SKM-1 (cell line): ENCODE measurements around the gene CNPY3.
"Not testable (repeated sequence)": the region's sequence is repeated elsewhere in the genome, so short reads cannot be mapped to it uniquely, and the experiment has no call there.

ENCODE experiments used
- DNase-seq: peaks from one replicate; lab custom pipeline; 2025; ENCODE audit not compliant: unreplicated experiment; lab: John Stamatoyannopoulos, UW

Gene CNPY3

DNA sequence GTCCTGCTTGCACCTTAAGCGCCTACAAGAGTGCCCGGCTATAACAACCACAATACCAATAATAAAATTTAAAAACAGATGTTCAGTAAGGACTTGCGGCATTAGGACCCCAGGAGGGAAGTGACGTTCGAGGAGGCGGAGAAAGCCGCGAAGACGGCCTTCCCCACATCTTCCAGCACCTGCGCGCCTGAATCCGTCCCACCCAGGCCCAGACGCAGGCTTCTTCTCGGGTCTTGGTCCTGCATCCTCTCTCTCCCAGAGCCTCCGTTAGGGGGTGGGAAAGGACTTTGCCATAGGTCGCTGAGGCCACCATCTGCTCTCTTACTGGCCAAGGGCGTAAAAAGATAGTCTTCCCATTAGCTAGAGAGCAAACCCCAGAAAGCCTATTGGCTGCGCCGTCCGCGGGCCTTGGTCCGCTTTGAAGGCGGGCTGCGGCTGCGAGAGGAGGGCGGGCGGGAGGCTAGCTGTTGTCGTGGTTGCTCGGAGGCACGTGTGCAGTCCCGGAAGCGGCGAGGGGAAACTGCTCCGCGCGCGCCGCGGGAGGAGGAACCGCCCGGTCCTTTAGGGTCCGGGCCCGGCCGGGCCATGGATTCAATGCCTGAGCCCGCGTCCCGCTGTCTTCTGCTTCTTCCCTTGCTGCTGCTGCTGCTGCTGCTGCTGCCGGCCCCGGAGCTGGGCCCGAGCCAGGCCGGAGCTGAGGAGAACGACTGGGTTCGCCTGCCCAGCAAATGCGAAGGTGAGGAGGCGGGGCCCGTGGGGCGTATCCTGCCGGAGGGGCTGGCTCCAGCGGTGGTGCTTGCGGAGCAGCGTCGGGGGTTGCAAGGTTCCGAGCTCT, at the start of gene CNPY3:
Gene CNPY3 (plus strand): TSS at position 495 of the 835 bp plus-strand sequence. CDS start 91 bp downstream, at position 586.
- DNase-seq, result peak; percentile 98

DNA sequence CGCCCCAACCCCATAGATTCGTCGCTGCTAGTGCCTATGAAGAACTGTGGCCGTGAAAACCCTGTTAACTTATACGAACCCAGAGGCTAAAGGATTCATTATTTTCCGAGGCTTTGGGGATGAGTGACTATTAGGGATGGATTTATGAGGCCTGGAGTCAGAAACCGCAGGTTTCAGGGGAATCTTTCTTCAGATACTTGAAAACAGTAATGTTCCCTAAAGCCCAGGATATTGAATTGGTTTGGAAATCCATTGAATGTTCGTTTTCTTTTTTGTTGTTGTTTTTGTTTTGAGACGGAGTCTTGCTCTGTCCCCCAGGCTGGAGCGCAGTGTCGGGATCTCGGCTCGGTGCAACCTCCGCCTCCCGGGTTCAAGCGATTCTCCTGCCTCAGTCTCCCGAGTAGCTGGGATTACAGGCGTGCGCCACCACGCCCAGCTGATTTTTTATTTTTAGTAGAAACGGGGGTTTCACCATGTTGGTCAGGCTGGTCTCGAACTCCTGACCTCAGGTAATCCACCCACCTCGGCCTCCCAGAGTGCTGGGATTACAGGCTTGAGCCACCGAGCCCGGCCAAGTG, 49.0 kb upstream of the CNPY3 start:
- not testable (repeated sequence) for DNase-seq

DNA sequence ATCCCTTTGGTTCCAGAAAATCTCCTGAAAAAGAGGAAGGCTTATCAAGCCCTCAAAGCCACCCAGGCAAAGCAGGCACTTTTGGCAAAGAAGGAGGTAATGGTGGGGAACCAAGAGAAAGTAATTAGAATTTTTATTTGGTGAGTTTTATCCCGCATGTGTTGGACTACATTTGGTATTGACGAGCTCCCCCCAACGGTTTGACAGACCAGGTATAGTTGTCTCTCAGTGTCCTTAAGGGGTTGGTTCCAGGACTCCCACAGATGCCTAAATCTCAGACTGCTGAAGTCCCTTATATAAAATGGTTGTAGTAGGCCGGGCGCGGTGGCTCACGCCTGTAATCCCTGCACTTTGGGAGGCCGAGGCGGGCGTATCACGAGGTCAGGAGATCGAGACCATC, 48.4 kb upstream of the CNPY3 start:
- DNase-seq, result not testable (repeated sequence)

DNA sequence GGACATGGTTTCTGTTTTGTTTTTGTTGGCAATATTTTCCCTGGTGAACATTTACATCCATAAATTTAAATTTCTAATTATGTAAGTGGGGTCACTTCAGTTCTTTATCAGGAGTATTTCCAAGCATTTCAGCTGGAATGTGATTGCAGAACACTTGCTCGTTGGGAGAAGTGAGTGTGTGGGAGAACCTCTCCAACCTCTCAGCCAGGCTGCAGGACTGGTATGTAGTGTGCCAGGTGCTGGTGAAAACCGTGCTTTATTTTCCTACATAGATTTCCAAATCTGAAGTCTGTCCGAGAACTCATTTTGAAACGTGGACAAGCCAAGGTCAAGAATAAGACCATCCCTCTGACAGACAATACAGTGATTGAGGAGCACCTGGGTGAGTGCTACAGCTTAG, 43.6 kb upstream of the CNPY3 start:
- DNase-seq, result no peak

DNA sequence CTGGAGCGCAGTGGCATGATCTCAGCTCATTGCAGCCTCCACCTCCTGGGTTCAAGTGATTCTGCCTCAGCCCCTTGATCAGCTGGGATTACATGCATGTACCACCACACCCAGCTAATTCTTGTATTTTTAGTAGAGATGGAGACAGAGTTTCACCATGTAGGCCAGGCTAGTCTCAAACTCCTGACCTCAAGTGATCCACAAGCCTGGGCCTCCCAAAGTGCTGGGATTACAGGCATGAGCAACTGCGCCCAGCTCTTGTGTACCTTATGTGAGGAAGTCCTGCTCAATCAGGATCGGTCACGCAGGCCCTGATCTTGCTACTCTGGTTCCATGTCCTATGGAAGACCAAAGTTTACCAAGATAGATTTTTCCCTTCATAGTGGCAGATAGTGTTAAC, 41.1 kb upstream of the CNPY3 start:
- DNase-seq, result not testable (repeated sequence)

DNA sequence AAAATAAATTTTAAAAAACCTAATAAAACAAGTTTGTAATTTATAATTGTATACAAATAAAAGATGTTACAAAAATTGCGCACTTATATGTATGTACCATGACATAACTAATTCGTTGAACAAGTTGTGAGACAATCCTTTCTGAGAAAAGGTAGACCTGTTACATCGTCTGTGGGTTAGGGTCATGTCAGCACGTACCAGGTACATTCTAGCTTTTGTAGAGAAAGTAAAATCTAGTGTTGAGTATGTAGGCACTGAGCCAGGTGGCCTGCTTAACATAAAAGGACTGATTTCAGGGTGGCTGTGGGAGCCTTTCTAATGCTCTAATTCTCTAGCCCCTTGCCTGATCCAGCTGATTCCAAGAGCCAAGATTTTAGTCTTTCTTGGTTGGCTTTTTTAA, 39.5 kb upstream of the CNPY3 start:
- no peak for DNase-seq

DNA sequence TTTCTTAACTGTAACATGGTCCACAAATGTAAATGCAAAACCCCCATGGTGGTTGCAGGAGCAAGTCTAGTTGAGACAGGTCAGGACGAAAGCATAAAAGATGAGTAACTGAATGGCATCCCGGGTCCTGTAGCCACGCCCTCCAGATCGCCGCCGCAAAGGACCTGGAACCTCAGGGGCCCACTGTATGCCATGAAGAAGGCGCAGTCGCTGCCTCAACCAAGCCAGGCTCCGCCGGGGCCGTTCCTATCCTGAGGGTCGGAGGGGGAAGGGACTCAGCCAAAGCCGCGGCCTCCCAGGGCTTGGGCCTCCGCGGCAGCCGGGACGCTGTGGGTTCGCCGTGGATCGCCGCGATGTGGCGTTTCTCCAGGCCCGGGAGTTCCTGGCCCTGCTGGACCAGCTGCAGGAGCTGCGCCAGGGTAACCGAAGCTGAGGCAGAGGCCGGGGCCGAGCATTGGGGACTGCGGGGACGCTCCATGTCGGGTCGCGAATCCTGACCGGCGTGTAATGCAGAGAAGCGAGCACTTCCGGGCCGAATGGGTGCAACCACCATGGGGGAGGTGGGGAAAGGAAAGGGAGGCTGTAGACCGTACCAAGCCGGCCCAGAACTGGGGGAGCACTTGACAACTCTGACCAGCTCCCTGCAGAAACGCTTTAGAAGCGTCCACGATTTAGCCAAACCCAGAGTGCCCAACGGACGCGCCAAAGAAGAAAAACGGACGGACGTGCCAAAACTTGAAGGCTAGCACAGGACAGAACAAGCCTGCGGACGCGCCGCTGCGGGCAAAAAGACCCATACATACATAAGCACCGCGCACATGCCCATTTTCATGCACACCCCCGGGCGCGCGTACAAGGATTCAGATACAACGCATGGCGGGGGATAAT, 38.7 kb upstream of the CNPY3 start:
- DNase-seq, result peak; percentile 82

DNA sequence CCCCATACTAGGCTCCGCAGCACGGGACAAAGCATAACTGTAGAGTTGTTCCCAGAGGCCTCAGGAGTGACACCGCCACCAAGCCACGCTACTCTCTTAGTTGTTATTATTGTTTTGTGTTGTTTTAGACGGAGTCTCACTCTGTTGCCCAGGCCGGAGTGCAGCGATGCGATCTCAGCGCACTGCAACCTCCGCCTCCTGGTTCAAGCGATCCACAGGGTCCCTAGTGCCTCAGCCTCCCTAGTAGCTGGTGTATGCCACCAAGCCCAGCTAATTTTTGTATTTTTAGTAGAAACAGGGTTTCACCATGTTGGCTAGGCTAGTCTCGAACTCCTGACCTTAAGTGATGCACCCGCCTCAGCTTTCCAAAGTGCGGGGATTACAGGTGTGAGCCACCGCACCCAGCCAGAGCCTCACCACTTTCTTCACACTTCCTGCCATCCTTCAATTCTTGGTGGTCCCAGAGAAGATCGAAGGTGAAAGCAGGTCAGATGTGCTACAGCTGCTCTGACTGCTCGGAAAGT, 38.0 kb upstream of the CNPY3 start:
- no peak for DNase-seq

DNA sequence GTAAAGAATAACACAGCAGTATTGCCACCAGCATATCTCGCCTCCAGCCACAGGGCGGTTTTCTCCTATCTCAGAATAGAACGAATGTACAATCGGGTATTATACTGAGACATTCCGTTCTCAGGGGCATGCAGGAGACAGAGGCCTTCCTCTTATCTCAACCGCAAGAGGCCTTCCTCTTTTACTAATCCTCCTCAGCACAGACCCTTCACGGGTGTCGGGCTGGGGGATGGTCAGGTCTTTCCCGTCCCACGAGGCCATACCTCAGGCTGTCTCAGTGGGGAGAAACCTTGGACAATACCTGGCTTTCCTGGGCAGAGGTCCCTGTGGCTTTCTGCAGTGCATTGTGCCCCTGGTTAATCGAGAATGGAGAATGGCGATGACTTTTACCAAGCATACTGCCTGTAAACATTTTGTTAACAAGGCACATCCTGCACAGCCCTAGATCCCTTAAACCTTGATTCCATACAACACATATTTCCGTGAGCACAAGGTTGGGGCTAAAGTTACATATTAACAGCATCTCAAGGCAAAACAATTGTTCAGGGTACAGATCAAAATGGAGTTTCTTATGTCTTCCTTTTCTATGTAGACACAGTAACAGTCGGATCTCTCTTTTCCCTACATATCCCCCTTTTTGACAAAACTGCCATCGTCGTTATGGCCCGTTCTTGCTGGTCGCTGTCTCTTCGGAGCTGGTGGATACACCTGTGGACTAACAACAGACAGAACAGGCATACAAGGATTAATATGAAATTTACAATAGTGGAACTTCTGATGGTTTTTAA, 35.0 kb upstream of the CNPY3 start:
- peak; percentile 33 for DNase-seq

DNA sequence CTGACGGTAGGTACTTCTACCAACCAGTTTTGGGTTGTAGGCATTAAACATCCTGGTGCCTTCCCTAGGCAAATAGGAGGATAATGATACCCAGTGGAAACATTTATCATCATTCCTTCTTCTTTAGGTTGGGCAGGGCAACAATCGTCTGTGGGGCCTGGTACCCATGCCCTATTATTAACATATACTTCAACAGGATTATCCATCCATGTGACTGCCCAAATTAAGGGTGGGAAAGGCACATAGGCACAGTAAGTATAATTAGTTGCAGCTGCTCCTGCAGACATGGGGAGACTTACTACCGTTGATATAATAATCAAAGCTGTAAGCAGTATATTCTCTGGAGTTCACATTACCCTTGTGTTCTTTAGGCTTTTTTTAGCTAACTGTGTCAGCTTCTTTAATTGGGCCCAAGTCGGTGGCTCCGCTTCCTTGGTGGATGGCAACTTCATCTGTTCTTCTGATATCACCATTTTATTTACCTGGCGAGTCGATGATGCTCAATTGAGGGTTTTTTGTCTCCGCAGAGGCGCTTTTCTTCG, 33.0 kb upstream of the CNPY3 start:
- no peak for DNase-seq

DNA sequence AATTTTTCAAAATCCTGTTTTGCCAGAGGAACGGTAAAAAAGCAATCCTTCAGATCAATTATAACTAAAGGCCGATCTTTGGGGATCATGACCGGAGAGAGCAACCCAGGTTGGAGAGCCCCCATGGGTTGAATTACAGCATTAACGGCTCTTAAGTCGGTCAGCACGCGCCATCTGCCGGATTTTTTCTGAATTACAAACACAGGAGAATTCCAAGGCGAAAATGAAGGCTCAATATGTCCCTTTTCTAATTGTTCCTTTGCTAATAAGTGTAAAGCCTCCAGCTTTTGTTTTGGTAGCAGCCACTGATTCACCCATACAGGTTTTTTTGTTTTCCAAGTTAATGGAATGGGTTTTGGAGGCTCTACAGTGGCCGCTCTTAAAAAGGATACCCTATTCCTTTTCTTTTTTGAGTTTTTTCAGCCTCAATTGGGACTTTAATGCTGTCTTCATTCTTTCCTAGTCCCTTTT, 30.4 kb upstream of the CNPY3 start:
- peak; percentile 40 for DNase-seq

DNA sequence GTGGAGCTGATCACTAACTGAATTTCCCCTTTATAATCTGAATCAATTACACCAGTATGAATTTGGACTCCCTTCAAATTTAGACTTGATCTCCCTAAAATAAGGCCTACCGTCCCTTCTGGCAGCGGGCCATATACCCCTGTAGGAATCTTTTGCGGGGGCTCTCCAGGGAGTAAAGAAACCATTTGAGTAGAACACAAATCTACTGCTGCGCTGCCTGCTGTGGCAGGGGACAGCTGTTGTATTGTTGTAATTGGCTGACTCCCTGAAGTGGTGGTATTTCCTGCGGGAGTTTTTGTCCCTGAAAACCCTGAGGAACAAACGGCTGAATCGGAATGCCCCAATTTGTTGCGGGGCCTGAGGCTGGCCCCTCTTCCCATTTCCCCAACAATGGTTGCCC, 29.4 kb upstream of the CNPY3 start:
- no peak for DNase-seq

DNA sequence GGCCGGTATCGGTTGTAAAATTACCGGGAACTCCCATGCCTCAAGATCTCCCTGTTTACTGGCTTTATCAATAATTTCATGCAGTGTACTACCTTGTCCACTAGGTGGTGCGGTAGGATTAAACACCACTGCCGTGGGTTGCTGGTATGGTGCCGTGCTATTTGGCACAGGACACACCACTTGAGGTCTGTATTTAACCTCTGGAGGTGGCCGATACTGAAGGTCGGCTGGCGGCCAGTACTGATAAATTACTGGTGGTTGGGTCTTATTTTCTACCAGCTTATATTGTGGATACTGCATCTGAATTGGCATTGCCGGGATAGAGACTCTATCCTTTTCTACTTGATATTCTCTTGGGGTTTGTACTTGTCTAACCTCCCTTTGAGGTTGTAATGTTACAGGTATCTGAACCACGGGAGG, 27.7 kb upstream of the CNPY3 start:
- DNase-seq, result peak; percentile 16

DNA sequence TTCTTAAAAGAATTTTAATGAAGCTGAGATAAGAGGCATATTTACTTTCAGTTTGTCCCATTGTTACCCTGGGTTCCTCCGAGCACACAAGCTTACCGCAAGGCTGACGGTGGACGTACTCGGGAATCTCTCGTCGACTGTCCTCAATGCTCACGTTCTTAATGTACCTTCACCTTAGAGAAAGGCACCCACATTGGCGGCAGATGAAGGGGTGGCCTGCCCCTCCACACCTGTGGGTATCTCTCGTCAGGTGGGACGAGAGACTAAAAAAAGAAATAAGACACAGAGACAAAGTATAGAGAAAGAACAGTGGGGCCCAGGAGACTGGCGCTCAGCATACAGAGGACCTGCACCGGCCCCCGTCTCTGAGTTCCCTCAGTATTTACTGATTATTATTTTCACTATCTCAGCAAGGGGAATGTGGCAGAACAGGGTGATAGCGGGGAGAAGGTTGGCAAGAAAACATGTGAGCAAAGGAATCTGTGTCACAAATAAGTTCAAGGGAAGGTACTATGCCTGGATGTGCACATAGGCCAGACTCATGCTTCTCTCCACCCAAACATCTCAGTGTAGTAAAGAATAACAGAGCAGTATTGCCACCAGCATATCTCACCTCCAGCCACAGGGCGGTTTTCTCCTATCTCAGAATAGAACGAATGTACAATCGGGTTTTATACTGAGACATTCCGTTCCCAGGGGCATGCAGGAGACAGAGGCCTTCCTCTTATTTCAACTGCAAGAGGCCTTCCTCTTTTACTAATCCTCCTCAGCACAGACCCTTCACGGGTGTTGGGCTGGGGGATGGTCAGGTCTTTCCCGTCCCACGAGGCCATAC, 26.6 kb upstream of the CNPY3 start:
- DNase-seq, result not testable (repeated sequence)

DNA sequence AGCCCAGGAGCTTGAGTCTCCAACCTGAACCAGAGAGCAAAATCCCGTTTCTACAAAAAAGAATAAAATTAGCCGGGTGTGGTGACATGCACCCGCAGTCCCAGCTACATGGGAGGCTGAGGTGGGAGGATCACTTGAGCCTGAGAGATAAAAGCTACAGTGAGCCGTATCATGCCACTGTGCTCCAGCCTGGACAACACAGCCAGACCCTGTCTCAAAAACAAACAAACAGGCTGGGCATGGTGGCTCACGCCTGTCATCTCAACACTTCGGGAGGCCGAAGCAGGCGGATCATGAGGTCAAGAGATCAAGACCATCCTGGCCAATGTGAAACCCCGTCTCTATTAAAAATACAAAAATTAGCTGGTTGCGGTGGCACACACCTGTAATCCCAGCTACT, 24.8 kb upstream of the CNPY3 start:
- DNase-seq, result no peak

DNA sequence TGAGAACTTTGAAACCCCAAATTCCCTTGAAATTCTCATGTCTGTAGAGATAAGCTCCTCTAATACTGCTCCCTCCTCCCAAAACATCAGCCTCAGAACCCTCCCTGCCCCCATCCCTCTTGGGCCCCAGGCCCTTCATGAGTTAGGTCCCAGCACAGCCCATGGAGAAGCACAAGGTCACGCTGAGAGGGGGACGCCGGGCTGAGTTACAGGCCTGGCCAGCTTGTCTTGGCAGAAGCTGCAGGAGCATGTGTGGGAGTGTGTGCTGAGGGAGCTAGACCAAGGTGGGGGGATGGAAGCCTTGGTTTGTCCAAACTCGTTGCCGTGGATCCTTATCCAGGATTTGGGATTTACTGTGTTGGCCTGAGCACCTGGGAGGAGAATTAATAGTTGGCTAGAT, 21.9 kb upstream of the CNPY3 start:
- DNase-seq, result no peak

DNA sequence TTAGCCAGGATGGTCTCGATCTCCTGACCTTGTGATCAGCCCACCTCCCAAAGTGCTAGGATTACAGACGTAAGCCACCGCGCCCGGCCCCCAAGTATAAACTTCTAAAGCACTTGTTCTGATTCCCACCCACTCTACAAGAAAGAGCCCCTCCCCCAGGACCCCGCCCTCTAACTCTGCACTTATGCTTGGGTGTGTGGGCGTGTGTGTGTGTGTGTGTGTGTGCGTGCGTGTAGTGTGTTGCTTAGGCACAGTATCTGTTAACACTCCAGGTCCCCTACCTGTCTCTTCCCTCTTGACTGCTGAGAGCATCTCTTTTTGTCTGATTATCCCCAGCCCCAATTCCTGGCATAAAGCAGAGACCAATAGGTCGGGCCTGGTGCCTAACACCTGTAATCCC, 19.4 kb upstream of the CNPY3 start:
- no peak for DNase-seq

DNA sequence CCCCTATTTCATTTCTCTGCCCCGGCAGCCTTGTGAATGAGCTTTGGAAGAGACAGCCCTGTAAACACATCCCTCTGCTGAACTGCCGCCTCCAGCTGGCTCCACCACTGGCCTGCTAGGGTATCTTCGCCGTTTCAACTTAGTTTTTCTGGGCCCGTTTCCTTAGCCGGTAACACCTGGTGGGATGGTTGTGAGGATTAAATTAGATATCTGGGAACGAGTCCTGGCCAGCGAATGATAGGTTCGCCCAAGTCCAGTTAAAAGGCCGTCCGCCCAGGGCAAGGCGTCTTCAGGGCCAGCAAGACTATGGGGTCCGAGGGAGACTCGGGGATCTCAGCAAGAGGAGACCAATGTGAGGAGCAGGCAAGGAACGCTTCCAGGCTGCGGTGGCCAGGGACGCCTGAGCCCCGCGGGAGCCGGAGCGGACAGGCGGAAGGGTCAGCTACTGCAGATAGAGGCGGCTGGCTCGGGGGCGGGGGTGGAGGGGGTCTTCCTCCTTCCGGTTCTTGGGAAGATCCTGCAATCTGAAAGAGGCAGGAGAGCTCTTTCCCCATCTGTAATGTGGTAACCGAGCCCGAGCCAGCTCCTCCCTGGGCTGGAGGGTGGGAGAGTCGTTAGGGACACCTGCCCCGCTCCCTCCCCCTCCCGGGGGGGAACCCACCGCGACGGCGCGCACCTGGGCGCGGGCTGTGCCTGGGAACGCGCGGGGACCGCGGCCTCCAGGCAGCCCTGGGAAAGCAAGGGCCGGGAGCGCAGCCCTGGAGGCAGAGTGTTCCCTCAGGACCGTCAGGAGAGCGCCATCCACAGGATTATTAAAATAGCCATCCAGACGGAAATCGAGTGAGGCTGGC, 17.9 kb upstream of the CNPY3 start:
- no peak for DNase-seq
